ENCODE measurements around the gene CASK. TPM values are rescaled to one million over a fixed set of nuclear protein-coding genes. Genes with fewer than 3 reads are reported as not detected.
A peak's percentile ranks its signal among the peaks of the same experiment; 100 is the strongest.

CASK gene
- total RNA-seq, 2 experiments from 2014 or later = 16.6 to 20.4 TPM

DNA sequence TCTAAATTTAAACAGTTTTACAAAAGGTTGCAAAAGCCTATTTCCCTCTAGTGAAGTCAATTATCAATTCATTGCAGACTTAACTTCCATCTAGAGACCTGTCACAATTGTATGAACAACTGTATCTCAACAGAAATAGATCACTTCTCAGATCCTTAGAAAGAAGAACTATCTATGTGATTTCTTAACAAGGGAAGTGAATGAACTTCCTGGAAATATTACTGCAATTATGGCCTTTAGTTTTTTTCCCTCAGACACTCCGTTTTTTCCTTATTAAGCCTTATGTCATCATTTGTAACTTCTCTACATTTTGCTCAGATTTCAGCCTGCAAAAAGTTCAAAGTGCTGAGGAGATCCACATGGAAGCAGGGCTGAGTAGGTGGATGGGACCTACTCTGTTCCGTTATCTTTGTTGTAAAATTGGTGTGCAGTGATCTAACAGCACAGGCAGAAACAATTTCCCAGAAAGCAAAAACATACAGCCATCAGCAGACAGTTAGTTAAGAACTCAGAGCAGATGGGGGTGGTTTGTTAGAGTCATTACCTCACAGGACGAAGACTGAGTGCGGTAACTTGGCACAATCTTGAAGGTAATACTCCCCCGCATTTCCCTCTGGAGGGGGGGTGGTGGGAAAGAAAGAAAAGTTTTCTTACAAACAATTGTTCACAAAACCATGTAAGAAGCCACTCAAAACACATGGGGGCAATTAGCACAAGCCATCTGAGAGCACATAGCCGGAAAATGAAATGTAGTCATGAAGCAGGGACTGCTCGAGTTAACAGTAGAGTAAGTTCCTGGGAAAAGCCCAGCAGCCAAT, 363.9 kb downstream of the CASK start:
- Mint-ChIP-seq H3K36me3 (no peaks in the 10 kb centered on the region), H3K9me3 (no peaks in the 10 kb centered on the region), H3K27ac (peak overlapping the region; percentile 88), H3K4me3 (peak overlapping the region; percentile 6), H3K4me1 (peaks cover 35% of the 10 kb centered on the region), H3K27me3 (no peaks in the 10 kb centered on the region)
- peak; percentile 21 for DNase-seq

DNA sequence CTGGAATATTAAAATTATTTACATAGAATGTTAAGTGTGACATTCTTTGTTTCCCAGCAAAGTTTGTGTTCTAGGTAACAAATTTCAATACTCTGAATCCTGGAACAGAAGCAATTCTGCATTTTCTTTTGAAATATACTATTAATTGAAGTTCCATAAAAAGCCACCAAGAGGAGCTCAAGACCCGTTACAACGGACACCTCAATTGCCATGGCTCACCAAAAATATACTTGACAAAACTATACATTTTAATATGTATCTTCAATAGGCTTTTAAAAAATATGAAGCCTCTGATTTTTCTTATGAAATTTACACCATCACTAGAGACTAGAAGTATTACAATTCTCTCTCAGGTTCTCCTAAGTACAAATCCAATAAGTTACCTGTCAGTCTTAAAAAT, 364.8 kb downstream of the CASK start:
- peaks cover 33% of the 10 kb centered on the region for H3K4me1 Mint-ChIP-seq
- H3K27ac Mint-ChIP-seq = no peak overlapping the region

DNA sequence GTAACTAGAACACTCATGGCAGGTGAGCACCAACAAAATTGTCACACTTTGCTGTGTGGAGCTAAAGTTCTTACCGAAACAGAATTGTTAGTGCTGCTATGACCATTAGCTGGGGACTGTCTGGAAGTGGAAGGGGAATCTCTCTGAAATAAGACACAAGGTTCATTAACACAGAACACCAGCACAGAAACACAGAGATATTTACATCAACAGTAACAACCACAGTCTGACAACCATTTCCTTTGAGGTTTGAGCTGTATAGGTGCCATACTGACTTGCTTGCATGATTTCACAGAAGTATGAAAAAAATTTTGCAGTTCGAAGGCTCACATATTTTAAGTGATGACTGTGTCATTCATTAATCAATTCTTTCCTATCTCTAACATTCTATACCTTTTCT, 366.4 kb downstream of the CASK start:
- DNase-seq = no peak
- no peak overlapping the region for H3K4me3 Mint-ChIP-seq
- H3K27ac Mint-ChIP-seq = peak overlapping the region; percentile 58
- H3K27me3 Mint-ChIP-seq = no peaks in the 10 kb centered on the region
- H3K4me1 Mint-ChIP-seq = peaks cover 31% of the 10 kb centered on the region
- no peaks in the 10 kb centered on the region for H3K9me3 Mint-ChIP-seq
- peaks cover 4% of the 10 kb centered on the region for H3K36me3 Mint-ChIP-seq

More for the DNA sequence above, 364.8 kb downstream of the CASK start:
- Mint-ChIP-seq H3K36me3 (peaks cover 2% of the 10 kb centered on the region), H3K9me3 (no peaks in the 10 kb centered on the region), H3K27me3 (no peaks in the 10 kb centered on the region), H3K4me3 (no peak overlapping the region)
- DNase-seq = no peak

DNA sequence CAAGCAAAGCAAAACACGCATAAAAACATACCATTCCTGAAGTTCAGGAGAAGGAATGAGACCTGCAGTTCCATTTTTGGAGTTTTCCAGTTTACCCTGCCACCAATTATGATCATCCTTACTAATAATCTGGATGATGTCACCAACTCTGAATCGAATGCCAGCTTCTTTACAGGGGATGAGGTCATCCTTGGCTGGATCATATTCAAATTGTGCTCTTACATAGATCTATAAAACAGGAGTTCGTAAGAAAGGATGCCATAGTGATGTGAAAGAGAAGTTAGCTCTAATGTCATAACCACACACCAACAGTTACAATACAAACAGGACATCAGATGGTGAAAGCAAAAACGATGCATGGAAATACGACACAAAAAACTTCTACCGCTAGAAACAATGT, 369.7 kb downstream of the CASK start:
- DNase-seq = no peak
- Mint-ChIP-seq H3K9me3 (no peaks in the 10 kb centered on the region), H3K4me3 (no peak overlapping the region), H3K36me3 (peaks cover 4% of the 10 kb centered on the region), H3K27ac (no peak overlapping the region), H3K27me3 (no peaks in the 10 kb centered on the region), H3K4me1 (peaks cover 15% of the 10 kb centered on the region)

DNA sequence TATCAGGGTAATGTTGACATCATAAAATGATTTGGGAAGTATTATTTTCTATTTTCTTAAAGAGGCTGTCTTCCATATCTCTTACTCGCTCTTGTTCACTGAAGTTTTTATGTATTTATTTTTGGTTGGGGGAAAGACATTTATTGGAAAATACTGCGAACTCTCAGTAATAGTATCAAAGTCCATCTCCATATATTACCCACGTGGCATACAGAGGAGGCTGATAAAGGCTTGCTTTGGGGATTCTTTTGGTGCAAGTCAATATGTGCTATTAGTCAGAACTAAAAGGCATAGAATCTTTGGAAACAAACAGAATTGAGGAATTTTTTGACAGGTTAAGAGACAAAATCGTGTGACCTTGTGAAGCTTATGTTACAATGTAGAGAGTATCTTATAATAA, 374.9 kb downstream of the CASK start:
- Mint-ChIP-seq H3K4me1 (no peaks in the 10 kb centered on the region), H3K27me3 (no peaks in the 10 kb centered on the region)

DNA sequence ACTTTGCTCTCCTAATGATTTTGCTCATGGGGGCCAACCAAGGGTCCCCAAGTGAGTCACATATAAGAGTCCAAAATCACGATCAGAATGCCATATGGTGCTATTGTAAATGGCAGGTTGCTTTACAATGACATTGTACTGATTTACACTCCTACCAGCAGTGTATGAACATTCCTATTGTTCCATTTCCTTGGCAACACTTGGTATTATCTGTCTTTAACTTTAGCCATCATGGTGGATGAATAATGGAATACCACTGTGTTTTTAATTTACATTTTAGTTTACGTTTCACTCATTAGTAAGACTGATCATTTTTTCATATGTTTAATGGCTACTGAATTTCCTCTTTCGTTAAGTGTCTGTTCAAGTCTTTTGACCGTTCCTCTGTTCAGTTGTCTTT, 379.7 kb downstream of the CASK start:
- DNase-seq = no peak
- Mint-ChIP-seq H3K27me3 (no peaks in the 10 kb centered on the region), H3K4me1 (no peaks in the 10 kb centered on the region), H3K4me3 (no peak overlapping the region), H3K9me3 (no peaks in the 10 kb centered on the region), H3K27ac (no peak overlapping the region), H3K36me3 (peaks cover 4% of the 10 kb centered on the region)

More for the DNA sequence above, 374.9 kb downstream of the CASK start:
- H3K36me3 Mint-ChIP-seq = peaks cover 3% of the 10 kb centered on the region
- no peak for DNase-seq
- H3K27ac Mint-ChIP-seq = no peak overlapping the region
- no peaks in the 10 kb centered on the region for H3K9me3 Mint-ChIP-seq
- H3K4me3 Mint-ChIP-seq = no peak overlapping the region

DNA sequence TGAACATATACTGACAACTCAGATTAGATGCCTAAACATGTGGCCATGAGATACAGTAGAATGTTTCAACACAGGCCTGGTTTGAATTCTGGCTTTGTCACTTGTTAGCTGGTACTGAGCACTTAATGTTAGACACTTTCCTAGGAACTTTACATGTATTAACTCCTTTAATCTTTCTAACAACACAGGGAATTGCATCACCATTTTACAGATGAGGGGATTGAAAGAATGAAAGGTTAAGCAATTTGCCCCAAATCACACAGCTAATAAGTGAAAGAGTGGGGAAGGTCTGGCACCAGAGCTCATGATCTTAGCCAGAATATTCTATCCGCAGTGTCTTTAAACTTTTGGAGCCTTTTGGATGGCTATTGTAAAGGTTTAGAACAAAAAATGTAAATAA, 380.3 kb downstream of the CASK start:
- Mint-ChIP-seq H3K4me3 (no peak overlapping the region), H3K27ac (peak overlapping the region; percentile 45), H3K36me3 (peaks cover 4% of the 10 kb centered on the region), H3K9me3 (no peaks in the 10 kb centered on the region), H3K27me3 (no peaks in the 10 kb centered on the region), H3K4me1 (no peaks in the 10 kb centered on the region)
- no peak for DNase-seq

DNA sequence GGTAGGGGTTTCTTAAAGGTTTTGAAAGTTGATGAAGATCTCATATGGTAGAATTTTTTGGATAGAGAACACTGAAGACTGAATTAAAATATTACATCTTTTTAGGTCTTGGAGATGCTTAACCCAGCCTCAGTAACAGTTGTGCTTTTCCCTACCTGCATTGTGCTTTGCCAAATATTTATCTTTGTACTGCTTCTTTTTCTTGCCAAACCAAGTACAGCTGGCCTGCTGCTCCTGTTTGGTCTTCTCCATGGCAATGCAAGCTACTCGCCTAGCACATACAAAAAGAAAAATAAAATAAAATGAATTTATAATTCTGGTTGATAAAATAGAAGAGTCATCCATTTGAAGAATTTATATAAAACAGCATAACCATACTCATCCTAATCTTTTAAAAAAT, 380.8 kb downstream of the CASK start:
- DNase-seq = no peak
- Mint-ChIP-seq H3K4me3 (no peak overlapping the region), H3K9me3 (no peaks in the 10 kb centered on the region), H3K4me1 (no peaks in the 10 kb centered on the region), H3K36me3 (peaks cover 4% of the 10 kb centered on the region), H3K27ac (no peak overlapping the region), H3K27me3 (no peaks in the 10 kb centered on the region)

DNA sequence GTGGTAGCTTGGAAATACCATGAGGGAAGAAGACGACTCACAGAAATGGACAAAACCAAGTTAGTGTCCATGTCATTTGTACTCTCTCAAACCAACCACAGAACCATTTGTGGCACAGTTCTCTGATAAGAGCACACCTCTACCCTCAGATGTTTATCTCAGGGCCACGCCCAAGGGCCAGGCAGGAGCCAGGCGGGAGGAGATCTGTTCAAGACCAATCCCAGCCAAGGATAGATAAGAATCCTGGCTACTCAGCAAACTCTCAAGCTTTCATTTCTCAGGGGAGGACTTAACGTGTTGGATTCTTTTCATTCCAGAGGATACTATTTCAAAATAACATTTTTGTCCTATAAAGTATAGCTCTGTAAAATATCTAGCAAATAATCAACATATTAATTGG, 381.2 kb downstream of the CASK start:
- H3K4me3 Mint-ChIP-seq = no peak overlapping the region
- H3K36me3 Mint-ChIP-seq = peaks cover 2% of the 10 kb centered on the region
- no peaks in the 10 kb centered on the region for H3K27me3 Mint-ChIP-seq
- DNase-seq = no peak
- no peaks in the 10 kb centered on the region for H3K4me1 Mint-ChIP-seq
- H3K27ac Mint-ChIP-seq = no peak overlapping the region
- no peaks in the 10 kb centered on the region for H3K9me3 Mint-ChIP-seq

DNA sequence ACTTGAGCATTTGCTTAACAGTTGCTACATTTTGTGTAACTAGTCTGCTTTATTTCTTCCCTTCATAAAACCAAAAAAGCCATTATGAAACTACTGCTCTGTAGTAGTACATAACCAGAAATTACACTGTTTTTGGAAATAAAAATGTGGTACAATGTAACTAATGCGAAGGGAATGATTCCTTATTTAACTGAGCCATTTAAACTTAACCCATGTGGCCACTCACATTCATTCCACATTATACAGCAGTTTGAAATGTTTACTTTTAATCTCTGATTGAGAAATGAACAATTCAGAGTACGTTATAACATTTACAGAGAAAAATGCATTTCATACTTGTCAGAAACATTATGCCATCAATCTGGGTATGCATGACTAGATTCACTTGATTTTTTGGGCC, 382.0 kb downstream of the CASK start:
- H3K27me3 Mint-ChIP-seq = no peaks in the 10 kb centered on the region
- no peak overlapping the region for H3K27ac Mint-ChIP-seq
- no peak overlapping the region for H3K4me3 Mint-ChIP-seq
- H3K36me3 Mint-ChIP-seq = peaks cover 2% of the 10 kb centered on the region
- no peak for DNase-seq
- no peaks in the 10 kb centered on the region for H3K9me3 Mint-ChIP-seq
- peaks cover 4% of the 10 kb centered on the region for H3K4me1 Mint-ChIP-seq

DNA sequence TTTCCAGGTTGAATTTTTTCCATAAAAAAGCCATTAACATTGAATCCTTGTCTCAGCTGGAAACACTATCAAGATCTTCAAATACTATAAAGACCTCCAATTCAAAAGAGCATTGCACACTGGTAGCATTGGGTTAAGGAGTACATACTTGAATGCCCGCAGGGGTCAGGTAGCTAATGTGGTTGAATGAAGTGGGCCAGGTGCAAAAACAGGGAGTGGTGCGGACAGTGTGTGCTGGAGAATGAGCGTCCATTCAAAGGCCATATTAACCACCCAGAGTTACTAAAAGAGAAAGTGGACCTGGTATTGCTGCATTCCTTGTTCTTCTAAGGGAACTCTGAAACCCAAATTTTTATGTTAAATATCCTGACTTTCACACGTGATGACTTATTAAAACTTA, 384.6 kb downstream of the CASK start:
- no peaks in the 10 kb centered on the region for H3K27me3 Mint-ChIP-seq

DNA sequence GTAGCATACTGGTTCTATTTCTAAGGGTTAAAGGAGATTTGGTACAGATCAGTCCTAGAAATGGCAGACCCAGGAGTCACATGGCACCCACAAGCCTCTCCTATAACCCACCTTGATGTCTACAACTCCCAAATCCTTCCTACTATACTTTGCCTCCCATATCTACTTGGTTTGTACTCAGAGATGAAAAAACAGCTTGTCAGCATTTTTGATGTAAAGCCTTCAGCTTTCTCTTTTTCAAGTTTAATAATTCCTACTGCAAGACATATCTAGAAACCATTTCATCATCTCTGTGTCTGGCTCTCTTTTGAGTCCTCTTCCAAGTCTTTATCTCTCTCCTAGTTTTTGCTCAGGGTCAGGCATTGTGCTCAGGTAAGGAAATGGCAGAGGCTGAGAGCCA, 393.3 kb downstream of the CASK start:
- Mint-ChIP-seq H3K27ac (no peak overlapping the region), H3K4me3 (no peak overlapping the region), H3K4me1 (peaks cover 9% of the 10 kb centered on the region), H3K36me3 (peaks cover 9% of the 10 kb centered on the region), H3K9me3 (no peaks in the 10 kb centered on the region), H3K27me3 (no peaks in the 10 kb centered on the region)
- no peak for DNase-seq

More for the DNA sequence above, 384.6 kb downstream of the CASK start:
- no peaks in the 10 kb centered on the region for H3K9me3 Mint-ChIP-seq
- no peak overlapping the region for H3K4me3 Mint-ChIP-seq
- peaks cover 2% of the 10 kb centered on the region for H3K36me3 Mint-ChIP-seq
- H3K4me1 Mint-ChIP-seq = peaks cover 4% of the 10 kb centered on the region
- H3K27ac Mint-ChIP-seq = no peak overlapping the region
- no peak for DNase-seq

DNA sequence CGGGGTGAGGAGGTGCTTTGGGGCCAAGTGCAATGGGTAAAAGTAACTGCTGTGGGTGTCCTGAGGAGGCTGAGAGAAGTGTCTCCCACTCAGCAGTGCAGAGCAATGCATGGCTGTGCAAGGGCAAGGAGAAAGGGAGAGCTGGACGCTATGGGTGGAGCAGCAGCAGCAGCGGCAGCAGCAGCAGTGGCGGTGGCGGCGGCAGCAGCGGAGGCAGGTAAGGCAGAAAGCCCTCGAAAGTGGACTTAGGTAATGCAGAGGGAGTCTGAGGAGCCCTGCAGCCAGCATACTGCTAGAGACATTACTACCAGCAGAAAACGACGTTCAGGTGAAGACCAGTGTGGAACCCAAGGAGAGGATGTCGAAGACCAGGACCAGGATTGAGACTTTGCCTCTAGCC, 394.1 kb downstream of the CASK start:
- H3K27ac Mint-ChIP-seq = no peak overlapping the region
- H3K4me3 Mint-ChIP-seq = no peak overlapping the region
- no peak for DNase-seq
- peaks cover 10% of the 10 kb centered on the region for H3K36me3 Mint-ChIP-seq
- H3K27me3 Mint-ChIP-seq = no peaks in the 10 kb centered on the region
- peaks cover 9% of the 10 kb centered on the region for H3K4me1 Mint-ChIP-seq
- H3K9me3 Mint-ChIP-seq = no peaks in the 10 kb centered on the region

DNA sequence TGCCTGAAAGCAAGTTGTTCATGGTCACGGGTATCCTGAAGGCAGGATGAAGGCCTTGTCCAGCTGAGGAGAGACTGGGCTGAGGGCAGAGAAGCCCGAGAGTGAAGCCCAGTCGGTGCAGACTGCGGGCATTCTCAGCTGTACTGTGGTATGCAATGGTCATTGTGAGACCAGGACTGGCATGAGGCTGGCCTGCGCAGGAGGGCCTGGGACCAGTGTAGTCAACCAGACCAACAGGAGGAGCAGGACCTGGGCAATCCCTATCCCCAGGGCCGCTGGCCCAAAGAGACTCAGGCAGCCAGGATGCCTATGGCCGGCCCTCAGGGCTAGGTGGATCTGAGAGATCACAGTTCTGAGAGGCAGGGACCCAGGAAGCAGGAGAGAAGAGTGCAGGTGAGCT, 394.6 kb downstream of the CASK start:
- H3K27ac Mint-ChIP-seq = no peak overlapping the region
- no peak for DNase-seq
- peaks cover 10% of the 10 kb centered on the region for H3K36me3 Mint-ChIP-seq
- no peak overlapping the region for H3K4me3 Mint-ChIP-seq
- H3K9me3 Mint-ChIP-seq = no peaks in the 10 kb centered on the region
- H3K4me1 Mint-ChIP-seq = peaks cover 9% of the 10 kb centered on the region
- H3K27me3 Mint-ChIP-seq = no peaks in the 10 kb centered on the region

DNA sequence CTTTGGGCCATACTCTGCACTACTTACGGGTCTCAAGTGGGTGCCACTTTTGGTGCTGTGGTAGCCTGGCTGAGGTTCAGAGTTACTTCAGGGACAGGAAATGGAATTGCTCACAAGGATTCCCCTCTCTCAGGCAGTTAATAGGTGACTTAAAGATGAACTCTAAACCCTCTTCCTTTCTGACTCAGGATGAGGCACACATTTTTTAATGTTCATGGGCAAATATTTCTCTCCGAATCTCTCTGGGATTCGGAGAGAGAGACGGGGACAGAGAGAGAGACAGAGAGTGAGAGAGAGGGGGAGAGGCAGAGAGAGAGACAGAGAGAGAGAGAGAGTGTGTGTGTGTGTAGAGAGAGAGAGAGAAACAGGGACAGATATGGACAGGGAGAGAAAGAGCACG, 396.4 kb downstream of the CASK start:
- Mint-ChIP-seq H3K27ac (peak overlapping the region; percentile 19), H3K4me3 (no peak overlapping the region), H3K27me3 (no peaks in the 10 kb centered on the region), H3K36me3 (peaks cover 12% of the 10 kb centered on the region), H3K9me3 (no peaks in the 10 kb centered on the region), H3K4me1 (peaks cover 9% of the 10 kb centered on the region)
- no peak for DNase-seq

DNA sequence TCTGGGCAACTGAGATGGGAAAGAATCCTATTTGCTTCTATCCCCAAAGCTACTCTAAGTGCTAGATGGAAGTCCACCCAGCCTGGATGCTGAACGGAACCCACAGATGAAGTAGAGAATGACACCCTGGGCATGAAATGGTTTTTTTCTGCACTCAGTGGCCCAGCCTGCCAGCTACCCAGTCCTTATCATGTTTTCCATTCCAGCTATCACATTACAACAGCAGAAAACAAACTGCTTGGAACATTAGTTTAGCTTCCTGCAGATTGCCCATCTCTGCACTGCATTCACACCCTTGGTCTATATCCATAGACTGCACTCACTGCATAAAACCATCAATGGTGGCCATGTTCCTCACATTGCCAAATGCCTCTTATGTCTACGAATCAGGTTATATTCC, 397.1 kb downstream of the CASK start:
- Mint-ChIP-seq H3K4me1 (peaks cover 10% of the 10 kb centered on the region), H3K9me3 (no peaks in the 10 kb centered on the region), H3K27ac (no peak overlapping the region), H3K4me3 (no peak overlapping the region), H3K36me3 (peaks cover 12% of the 10 kb centered on the region), H3K27me3 (no peaks in the 10 kb centered on the region)
- DNase-seq = no peak
